Fibroblast of peridontal ligament (primary cell): ENCODE data around the gene NDRG4.

ENCODE experiments used
- DNase-seq: peaks from one replicate; pipeline ENCODE4 v3.0.0-alpha.2; 2010; ENCODE audit errors: extremely low read depth

Gene NDRG4

DNA sequence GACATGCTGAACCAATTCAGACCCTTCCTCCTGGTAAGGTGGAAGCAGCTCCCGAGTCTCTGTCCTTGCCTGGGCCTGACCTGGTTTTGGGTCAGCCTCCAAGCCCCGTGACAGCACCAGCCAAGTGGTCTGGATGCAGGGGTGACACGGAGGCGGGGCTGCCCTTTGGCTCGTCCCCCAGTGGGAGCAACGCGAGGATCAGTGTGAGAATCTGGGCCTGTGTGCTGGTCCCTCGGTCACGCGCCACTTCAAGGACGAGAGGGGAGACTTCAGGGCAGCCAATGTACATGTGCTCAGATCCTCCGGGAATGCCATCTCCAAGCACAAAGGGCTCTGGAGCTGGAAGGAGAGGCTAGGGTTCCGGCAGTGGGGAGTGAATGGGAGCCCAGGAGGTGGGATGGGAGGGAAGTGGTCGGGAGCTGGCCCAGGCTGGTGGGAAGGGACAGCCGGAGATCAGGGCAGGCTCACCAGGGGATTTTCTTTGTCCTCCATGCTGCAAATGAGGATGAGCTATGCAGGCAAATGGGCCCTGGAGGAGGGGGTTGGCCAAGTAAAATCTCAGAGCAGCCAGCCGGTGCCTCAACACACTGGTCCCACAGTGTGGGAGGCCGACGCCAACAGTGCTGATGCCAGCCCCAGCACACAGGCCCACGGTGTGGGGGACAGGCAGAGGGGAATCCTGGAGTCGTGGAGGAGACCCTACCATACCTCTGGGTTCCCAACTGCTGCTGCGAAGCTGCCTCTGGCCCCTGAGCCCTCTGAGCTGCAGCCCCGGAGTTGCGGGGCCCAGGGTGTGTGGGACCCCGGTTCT lies 4.2 kb upstream of the NDRG4 start:
- DNase-seq = no peak

DNA sequence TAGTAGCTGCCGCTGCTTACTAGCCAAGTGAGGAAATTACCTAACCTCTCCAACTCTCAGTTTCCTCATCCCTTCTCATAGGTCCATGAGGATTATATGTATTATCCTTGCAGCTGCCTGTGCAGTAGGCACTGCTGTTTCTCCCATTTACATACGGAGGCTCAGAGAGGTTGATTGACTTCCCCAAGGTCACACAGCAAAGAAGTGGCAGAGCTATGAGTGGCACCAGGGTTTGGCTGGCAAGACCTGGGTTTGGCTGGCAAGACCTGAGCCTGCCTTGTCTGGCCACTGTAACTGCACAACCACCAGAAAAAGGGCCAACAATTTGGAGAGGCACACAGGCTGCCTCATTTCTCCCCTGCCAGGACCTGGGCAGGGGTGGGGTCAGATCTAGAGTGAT lies 2.5 kb upstream of the NDRG4 start:
- DNase-seq = no peak

DNA sequence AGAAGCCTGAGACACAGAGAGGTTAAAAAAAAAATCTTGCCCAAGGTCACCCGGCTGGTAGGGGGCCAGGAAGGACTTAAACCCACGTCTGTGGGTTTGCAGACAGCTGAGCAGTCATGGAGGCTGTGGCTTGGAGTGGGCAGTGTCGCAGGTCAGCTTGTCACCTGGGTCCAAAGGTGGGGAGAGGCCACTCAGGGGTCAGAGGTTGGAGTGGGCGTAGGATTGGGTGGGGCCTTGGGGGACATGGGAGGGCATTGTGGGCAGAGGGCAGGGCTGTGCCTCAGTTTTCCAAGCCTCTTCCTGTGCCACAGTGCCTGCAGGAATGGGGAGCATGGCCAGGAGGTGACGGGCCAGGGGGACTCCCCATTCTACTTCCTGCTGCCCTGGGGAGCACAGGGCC lies 2.0 kb upstream of the NDRG4 start:
- DNase-seq = no peak

DNA sequence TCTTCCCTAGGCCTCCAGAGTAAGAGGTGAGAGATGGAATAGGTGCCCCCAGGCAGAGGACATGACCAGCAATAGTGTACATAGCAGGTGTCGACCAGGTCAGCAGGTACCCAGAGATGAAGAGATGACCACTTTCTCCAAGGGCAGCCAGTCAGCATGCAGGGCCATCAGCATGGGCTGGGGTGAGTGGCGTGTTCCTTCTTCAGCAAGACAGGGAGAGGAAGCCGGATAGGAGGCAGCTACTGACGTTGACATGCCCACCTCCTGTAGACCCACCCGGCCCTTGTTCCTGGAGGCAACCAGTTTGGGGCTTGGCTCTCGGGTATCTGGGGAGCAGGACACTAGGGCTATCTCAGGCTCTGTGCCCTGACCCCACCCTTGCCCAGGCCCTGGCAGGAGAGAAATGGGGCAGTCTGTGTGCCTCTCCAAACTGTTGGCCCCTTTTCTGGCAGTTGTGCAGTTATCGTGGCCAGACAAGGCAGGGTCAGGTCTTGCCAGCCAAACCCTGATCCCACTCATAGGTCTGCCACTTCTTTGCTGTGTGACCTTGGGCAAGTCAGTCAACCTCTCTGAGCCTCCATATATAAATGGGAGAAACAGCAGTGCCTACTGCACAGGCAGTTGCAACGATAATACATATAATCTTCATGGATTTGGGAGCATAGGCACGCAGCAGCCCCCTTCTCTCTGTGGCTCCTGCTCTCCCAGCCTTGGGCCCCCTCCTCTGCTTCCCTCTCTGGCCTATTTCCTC lies 1.4 kb upstream of the NDRG4 start:
- DNase-seq = no peak

DNA sequence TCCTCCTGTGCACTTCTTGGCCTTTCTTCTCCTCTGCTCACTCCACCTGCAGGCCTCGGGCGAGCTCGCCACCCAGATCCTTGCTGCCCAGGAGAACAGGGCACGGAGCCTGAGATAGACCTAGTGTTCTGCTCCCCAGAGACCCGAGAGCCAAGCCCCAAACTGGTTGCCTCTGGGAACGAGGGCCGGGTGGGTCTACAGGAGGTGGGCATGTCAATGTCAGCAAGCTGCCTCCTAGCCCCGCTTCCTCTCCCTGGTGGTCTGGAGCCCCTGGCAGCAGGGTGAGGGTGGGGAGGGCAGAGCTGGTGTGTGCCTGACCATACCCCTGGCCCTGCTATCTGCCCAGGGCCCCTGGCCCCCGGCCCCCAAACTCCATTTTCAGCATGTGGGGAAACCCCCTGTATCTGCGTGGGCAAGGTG lies 841 bp upstream of the NDRG4 start:
- no peak for DNase-seq

DNA sequence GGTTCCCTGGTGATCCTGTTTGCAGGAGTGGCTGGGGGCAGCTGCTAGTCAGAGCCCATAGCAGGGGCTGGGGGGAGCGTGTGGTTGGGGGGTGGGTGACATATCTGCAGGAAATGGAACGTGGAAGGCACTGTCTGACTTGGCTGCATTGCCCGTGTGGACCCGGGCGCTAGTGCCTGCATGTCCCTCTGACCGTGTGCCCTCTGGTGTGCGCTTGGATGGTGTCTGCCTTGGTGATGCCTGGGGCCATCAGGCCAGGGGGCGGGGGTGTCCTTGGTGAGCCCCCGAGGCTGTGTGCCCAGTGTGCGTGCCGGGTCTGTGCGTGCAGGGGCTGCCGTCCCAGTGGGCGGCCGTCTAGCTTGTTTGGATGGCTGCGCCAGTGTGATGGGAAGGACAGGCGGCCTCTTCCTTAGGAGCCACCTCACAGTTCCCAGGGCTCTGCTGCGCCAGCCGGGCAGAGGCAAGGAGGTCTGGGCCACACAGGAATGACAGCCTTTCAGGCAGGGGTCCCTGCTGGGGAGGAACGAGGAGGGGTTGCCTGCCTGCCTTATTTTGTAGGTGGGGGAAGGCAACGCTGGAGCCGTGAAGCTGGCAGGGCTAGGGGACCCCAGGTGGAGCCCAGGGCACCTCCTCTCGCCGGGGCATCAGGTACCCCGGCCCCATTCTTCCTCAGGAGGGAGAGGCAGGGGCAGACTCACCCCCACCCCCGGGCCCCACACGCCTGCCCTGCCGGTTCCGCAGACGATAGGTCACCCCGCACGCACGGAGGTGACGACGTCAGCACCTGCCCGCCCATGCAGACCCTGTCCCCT lies 693 bp downstream of the NDRG4 start:
- no peak for DNase-seq

DNA sequence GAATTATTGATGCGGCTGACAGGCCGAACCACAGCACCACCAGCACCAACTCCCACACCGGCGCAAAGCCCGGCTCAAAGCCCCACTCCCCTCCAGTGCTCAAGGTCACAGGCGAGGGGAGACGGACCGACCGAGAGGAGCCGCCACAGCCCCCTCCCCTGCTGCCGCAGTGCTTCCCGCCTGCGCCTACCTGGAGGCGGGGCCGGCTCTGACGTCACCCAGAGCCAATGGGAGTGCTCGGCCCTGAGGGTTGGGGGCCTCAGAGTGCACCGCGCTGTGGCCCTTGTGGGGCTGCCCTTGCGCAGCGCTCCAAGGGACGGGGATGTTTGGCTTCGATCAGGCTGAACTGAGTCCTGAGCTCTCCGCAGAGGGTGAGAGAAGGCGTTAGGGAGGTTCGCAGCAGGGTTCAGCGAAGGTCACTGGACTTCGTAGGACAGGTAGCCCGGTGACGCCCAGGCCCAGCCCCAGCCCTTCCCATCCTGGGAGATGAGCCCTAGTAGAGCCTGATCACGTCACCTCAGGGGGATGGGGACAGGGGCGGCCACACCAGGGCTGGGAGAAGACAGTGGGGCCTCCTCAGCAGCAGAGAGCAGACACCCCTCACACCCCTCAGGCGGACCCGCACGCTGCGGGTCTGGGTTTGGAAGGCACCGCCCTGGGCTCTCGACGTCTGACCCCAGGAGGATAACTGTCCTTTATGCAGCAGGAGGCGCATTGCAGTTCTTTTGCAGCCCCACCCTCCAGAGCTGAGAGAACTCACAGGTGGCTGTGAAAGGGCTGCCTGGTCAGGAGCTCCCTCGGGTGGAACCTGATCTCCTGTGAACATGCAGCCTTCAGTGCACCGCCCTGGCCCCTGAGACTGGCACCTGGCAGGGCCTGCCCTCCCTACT lies 1.5 kb downstream of the NDRG4 start:
- DNase-seq = no peak

DNA sequence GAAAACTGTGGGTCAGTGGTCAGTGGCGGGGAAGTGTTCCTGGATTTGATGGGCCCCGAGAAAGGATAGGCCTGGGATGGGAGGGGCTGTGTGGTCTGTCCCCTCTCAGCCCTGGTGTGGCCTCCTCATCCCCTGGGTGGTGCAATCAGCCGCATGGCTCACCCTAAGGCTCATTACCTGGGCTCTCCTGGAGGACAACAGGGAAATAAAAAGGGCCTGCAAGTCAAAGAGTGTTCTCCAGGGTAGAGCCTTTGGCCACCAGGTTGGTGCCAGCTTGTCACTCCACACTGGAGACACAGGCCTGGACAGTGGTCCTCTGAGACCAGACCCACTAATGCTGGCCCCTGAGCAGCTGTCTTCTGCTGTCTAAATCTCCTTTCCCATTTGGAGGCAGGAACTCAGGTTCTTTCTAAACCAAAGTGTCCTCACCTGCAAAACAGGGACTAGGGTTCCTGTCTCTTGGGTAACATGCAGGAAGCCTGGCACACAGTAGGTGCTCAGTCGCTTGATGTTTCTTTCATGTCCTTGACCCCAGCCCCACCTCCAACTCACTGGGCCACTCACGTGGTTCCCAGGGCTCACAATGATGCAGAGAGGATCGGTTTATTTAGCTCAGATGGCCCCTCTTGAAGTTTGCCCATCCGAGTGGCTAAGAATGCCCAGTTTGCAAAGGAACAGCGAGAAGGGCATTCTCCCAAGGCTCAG lies 2.4 kb downstream of the NDRG4 start:
- DNase-seq = no peak

DNA sequence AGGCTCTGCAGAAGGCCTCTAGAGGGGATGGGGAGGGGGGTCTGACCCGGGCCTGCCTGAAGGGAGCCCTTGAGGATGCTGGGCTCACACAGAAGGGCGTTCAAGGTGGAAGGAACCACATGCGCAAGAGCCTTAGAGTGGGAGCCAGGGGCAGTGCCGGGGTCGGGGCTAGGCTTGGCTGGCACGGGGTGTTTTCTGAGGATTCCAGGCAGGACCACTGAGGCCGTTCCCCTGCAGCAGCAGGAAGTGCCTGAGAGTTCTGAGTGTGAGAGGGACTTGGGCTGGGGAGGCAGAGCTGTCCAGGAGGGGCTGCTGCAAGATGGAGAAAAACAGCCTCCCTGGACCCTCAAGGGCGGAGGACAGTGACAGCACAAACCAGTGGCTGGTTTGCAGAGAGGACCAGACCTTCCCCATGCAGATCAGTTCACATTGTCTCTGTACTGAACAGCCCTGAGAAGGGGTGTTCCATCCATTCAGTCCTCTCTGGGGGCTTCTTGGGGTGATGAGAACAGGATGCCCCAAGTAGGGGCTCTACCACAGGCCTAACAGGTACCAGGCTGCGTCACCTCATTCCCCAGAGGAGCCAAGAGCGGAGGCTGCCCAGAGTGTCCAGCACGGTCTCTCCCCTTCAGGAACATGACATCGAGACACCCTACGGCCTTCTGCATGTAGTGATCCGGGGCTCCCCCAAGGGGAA lies 3.4 kb downstream of the NDRG4 start:
- DNase-seq = no peak

DNA sequence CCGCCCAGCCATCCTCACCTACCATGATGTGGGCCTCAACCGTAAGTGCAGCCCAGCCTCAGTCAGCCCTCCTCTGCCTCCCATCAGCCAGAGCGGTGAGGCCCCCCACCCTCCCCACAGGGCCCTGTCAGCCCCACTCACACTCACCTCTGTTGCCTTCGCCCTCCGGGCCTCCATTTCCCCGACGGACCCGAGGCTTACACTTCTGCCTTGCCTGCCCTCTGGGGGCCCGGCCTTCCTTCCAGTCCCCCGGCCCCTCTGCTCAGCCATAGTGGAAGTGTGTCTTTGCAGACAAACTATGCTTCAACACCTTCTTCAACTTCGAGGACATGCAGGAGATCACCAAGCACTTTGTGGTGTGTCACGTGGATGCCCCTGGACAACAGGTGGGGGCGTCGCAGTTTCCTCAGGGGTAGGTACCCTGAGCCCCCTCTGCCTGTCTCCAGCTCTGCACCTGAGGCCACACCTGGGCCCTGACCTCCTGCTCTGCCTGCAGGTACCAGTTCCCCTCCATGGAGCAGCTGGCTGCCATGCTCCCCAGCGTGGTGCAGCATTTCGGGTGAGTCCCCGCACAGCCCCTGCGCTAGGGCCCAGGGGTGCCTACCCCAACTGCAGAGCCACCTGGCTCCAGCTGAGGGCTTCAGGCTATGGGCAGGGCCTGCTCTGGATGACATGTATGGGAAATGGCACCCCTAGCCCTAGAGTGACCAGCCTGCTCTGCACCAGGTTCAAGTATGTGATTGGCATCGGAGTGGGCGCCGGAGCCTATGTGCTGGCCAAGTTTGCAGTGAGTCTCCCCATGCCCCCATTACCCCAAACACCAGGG lies 4.1 kb downstream of the NDRG4 start:
- no peak for DNase-seq

DNA sequence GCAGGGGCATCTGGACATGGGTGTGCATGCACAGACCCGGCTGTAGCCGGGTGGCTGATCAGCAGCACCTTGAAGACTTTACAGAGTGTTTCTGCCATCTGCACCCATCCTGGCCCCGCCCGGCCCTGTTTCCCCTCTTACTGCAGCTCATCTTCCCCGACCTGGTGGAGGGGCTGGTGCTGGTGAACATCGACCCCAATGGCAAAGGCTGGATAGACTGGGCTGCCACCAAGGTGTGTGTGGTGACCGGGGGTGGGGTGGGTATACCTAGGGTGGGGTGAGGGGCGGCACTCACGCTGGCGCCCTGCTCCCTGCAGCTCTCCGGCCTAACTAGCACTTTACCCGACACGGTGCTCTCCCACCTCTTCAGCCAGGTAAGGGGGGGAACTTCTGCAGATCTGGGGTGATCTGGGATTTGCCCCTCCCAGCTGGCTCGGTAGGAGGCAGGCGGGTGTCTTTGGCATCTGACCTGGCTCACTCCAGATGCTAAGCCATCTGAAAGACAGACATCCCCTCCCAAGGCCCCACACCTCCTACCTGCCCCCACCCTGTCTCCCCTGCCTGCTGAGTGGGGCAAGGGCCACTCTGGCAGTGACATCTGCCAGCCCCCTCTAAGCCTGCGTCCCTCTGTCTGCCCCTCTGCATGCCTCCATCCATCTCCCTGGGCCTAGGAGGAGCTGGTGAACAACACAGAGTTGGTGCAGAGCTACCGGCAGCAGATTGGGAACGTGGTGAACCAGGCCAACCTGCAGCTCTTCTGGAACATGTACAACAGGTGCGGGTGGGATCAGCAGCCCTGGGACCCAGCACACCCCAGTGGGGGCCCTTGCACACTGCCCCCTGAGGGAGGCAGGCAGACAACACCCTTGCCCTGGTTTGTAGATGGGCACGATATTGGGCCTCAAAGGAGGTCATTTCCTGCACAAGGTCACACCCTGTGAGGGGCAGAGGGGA lies 6.6 kb downstream of the NDRG4 start:
- DNase-seq = no peak

DNA sequence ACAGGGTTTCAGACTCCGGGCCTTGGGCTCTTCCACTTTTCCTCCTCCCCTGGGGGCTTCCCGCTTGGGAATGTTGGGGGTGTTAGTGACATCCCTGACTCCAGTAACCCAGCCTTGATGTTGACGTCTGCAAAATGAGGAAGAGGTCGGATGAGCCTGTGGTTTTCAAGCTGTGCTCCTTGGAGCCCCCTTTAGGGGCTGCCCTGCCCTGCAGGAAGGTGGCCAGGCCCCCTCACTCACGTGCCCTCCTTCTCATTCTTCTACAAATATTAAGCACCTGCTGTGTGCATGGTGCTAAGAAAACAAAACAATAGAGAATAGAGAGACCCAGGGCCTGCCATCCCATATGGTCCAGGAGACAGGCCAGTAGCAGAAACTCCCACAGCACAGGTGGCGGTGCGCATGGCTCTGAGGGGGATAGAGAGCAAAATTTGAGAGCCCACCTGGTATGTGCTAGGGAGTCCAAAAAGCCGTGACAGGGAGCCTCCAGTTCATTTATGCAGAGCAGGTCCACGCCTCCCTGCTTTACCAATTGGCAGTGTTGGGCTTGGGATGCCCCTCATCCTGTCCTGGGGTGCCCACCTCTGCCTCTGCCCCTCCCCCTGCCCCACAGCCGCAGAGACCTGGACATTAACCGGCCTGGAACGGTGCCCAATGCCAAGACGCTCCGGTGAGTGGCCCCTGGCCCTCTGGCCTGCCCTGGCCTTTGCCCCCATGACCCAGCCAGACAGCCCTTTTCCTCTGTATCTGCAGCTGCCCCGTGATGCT lies 7.4 kb downstream of the NDRG4 start:
- DNase-seq = no peak

DNA sequence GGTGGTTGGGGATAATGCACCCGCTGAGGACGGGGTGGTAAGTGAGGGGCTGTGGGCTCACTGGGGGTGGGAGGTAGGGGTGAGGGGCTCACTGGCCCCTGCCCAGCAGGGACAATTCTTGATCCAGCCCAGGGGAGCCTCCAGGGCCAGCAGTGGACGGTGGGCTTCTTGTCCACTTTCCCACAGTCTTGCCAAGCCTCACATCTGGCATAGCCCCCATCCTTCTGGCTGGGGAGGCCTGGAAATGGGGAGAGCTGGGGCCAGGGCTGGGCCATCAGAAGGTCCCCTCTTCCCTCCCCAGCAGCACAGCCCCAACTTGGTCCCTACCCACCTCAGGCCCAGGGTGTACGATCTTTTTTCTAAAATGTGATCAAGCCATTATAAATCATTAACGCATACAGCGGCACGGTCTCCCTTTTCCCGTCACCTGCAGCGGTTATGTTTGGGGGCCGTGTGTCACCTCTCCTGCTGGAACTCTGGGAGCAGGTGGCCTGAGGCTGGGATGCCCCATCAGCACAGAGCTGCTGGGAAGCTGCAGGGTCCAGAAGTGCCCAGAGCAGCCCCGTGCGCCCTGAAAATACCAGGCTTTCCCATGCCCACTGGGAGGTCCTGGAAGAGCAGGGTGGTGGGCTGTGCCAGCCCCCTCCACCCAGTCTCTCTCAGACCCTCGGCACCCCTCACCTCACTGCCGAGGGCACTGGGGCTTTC lies 8.2 kb downstream of the NDRG4 start:
- no peak for DNase-seq

DNA sequence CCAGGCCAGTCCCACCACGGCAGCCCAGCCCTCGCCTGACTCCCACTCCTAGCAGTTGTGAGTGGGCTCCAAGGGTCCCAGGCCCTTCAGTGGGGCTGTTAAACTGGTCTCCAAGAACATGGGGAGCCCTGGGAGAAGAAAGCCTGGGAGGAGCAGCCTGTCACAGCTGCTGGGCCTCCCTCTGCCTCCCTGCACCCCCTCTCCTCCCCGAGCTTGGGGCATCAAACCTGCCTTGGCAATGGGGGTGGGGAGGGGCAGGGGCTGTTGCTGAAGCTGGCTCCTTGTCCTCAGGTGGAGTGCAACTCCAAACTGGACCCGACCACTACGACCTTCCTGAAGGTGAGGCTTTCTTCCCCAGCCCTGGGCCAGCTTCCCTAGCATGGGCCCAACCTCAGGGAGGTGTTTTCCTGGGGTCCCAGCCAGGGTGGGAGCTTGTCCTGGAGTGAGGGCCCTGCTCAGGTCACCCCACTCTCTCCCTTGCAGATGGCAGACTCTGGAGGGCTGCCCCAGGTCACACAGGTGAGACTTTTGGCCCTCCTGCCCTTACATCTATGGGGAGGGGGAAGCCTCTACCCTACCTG lies 8.8 kb downstream of the NDRG4 start:
- DNase-seq = no peak

DNA sequence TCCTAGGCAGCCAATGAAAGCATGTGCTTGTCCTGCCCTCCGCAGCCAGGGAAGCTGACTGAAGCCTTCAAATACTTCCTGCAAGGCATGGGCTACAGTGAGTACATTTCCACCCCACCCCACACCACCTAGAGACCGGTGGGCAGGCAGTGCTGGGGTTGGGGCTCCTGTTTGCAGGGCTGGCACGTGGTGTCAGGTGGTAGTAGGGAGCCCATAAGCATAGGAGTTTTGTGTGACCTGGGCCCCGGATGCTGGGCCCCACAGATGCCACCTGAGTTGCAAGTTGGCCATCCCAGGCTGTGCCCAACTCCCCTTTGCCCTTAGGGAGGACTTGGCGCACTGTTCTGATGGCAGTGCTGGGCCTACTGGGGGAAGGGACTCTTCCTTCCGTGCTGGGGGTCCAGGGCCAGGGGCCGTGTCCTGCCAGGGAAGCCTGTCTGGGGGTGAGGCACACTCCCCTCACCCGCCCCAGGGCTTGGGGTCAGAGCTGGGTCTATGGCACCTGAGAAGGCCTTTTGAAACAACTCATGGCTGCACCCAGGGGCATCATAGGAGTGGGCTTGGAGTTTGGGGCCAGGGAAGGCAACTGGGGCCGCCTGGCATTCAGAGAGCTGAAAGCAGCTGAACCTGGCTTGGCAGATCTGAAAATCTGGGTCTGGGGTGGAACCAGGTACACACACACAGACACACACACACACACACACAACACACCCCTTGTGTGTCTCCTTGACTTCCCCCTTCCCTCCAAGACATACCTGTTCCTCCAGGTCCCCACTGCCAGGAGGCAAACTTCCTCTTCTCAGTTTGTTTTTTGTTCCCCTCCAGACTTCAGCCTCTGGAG lies 9.5 kb downstream of the NDRG4 start:
- no peak for DNase-seq
